Endodermal cell (in vitro differentiated cells): ENCODE data around the gene HIGD1B. TPM values are rescaled to one million over a fixed set of nuclear protein-coding genes. Genes with fewer than 3 reads are reported as not detected.

ENCODE experiments used
- DNase-seq: peaks from one replicate; pipeline ENCODE4 v3.0.0-alpha.2; 2017
- H3K27ac ChIP-seq: 2 replicates; pipeline ENCODE4 v1.5.1; 2013; ENCODE audit warnings: mild to moderate bottlenecking, low read depth, low read length, moderate library complexity
- H3K27me3 ChIP-seq: 2 replicates; pipeline ENCODE4 v1.6.1; 2013; ENCODE audit warnings: mild to moderate bottlenecking, low read length, moderate library complexity; ENCODE audit not compliant: insufficient read depth, control insufficient read depth, poor library complexity, severe bottlenecking
- H3K36me3 ChIP-seq: 2 replicates; pipeline ENCODE4 v1.7.0; 2013; ENCODE audit warnings: mild to moderate bottlenecking, low read length, moderate library complexity; ENCODE audit not compliant: control insufficient read depth, insufficient read depth
- H3K4me1 ChIP-seq: one replicate; pipeline ENCODE4 v1.7.0; 2013; ENCODE audit warnings: low read length; ENCODE audit not compliant: control insufficient read depth, insufficient read depth
- H3K4me3 ChIP-seq: 2 replicates; pipeline ENCODE4 v1.5.1; 2013; ENCODE audit warnings: mild to moderate bottlenecking, low read length, moderate library complexity
- H3K9ac ChIP-seq: 2 replicates; pipeline ENCODE4 v1.6.1; 2013; ENCODE audit warnings: mild to moderate bottlenecking, low read length, moderate library complexity; ENCODE audit not compliant: poor library complexity, severe bottlenecking; ENCODE audit errors: extremely low read depth
- H3K9me3 ChIP-seq: 2 replicates; pipeline ENCODE4 v1.6.1; 2013; ENCODE audit warnings: mild to moderate bottlenecking, low read length, moderate library complexity; ENCODE audit not compliant: control insufficient read depth
- H3K27ac Mint-ChIP-seq: 2 replicates; pipeline ENCODE4 v1.8.0; 2020; ENCODE audit warnings: mixed read lengths
- H3K27me3 Mint-ChIP-seq: 2 replicates; pipeline ENCODE4 v1.8.0; 2021; ENCODE audit warnings: mild to moderate bottlenecking, mixed read lengths; ENCODE audit not compliant: insufficient read depth
- H3K36me3 Mint-ChIP-seq: 2 replicates; pipeline ENCODE4 v1.8.0; 2020; ENCODE audit warnings: low read depth, mixed read lengths
- H3K4me1 Mint-ChIP-seq: 2 replicates; pipeline ENCODE4 v1.8.0; 2020; ENCODE audit warnings: mixed read lengths
- H3K4me3 Mint-ChIP-seq: 2 replicates; pipeline ENCODE4 v1.8.0; 2020; ENCODE audit warnings: mild to moderate bottlenecking, moderate library complexity, mixed read lengths
- H3K9me3 Mint-ChIP-seq: 2 replicates; pipeline ENCODE4 v1.8.0; 2020; ENCODE audit warnings: mild to moderate bottlenecking, mixed read lengths
- whole genome bisulfite sequencing, 2 experiments: methylation state at CpG; one replicate each; pipeline versions ENCODE4 v1.1.5 to v1.1.7; 2013; ENCODE audit warnings: missing lambda C conversion rate in 2 of 2, mixed read lengths in 1 of 2; ENCODE audit not compliant: insufficient coverage in 1 of 2, insufficient read length in 1 of 2; 5-methylcytosine and 5-hydroxymethylcytosine counted together
- total RNA-seq, 2 donors: library from RNA; stranded (reverse); fragmentation: NEBNext Ultra II Directional in 1 of 2; extraction: Animal tissue kit (Norgen Biotek cat#: 25700) in 1 of 2; gene quantifications; 2 replicates in 1 of 2; 3 replicates in 1 of 2; pipeline ENCODE4 v1.2.1, GENCODE V29; 2021
- TF ChIP-seq, protein P1 (sequence below): fragments of 200-600 bp; sonication (generic); conservative IDR thresholded peaks from 2 replicates; pipeline ENCODE4 v1.5.0; 2021; ENCODE audit warnings: antibody characterized with exemption, mild to moderate bottlenecking

HIGD1B gene
- total RNA-seq, 2 donors from 2014 or later = not detected

DNA sequence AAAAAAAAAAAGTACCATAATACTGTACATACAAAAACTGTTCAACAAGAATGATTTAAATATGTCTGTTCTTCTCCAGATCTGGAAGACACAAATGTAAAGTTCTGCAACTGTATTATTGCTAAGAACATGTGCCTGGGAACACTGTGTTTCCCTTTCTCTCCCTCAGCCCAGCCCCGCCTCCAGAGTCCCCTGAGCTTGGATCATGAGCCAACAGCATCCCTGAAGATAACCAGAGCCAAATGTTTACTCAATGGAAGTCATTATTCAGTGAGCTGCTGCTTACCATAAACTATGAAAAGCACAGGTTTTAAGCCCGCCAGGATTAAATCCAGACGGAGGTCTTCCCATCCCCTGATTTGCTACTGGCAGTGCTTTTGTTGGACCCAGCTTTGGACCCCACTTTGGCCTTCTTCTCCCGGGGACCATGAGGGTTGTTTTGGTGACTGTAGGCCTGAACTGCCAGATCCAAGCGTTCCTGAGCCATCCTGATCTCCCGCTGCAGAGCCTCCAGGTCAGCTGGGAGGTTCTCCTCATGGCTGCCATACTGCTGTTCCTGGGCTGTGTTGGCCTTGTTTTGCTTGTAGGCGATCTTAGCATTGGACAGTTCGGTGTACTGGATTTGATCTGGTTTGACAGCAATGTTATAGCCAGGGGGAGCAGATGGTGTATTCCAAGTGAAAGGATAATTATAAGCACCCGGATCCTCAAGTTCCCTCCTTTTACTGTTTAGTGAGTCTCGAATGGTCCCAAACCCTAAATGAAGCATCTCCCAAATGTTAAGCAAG is 43.2 kb upstream of the HIGD1B start:
- no peaks in the 10 kb centered on the region for H3K9me3 Mint-ChIP-seq
- no peak overlapping the region for H3K27ac Mint-ChIP-seq

DNA sequence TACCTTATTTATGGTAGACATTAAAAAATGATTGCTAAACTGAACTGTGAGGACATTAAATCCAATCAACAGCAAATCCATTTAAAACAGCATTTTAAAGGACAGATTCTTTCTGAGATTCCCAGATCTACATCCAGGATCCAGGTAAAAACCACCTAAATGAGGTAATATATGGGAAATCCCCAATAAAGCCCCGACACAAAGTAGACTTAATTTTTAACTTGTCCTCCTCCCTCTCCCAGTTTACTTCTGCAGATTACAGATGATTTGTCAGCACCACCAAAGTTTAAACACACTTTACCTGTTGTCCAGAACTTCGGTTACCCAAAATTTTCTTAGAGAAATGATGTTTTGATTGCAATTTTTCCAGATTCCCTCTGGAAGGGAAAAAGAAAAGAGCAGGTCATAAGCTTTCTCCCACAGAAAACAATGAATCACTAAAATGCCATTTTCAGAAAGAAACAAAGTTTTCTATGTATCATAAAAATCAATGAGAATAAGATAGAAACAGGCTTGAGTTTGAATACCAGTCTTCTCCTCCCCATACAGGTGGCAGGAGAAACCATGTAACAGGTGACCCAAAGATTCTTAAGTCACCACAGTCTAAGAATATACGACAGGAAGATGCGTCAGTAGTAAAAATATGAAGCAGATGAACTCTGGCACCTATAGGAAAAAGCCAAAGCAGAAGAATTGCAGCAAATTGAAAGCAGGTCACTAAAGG is 40.4 kb upstream of the HIGD1B start:
- TF ChIP-seq, protein P1, sequence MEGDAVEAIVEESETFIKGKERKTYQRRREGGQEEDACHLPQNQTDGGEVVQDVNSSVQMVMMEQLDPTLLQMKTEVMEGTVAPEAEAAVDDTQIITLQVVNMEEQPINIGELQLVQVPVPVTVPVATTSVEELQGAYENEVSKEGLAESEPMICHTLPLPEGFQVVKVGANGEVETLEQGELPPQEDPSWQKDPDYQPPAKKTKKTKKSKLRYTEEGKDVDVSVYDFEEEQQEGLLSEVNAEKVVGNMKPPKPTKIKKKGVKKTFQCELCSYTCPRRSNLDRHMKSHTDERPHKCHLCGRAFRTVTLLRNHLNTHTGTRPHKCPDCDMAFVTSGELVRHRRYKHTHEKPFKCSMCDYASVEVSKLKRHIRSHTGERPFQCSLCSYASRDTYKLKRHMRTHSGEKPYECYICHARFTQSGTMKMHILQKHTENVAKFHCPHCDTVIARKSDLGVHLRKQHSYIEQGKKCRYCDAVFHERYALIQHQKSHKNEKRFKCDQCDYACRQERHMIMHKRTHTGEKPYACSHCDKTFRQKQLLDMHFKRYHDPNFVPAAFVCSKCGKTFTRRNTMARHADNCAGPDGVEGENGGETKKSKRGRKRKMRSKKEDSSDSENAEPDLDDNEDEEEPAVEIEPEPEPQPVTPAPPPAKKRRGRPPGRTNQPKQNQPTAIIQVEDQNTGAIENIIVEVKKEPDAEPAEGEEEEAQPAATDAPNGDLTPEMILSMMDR = no peak
- Histone ChIP-seq H3K9ac (no peak overlapping the region), H3K4me3 (no peak overlapping the region), H3K27me3 (no peaks in the 10 kb centered on the region), H3K36me3 (peaks cover 49% of the 10 kb centered on the region), H3K4me1 (no peaks in the 10 kb centered on the region), H3K27ac (no peak overlapping the region), H3K9me3 (no peaks in the 10 kb centered on the region)
- 92 to 94% methylated on average over 3 to 4 of the region's 4 CpGs for WGBS, 2 experiments
- no peaks in the 10 kb centered on the region for H3K27me3 Mint-ChIP-seq
- no peak overlapping the region for H3K4me3 Mint-ChIP-seq
- DNase-seq = no peak
- no peaks in the 10 kb centered on the region for H3K9me3 Mint-ChIP-seq
- H3K36me3 Mint-ChIP-seq = peaks cover 45% of the 10 kb centered on the region
- no peak overlapping the region for H3K27ac Mint-ChIP-seq
- H3K4me1 Mint-ChIP-seq = peaks cover 2% of the 10 kb centered on the region

More for the DNA sequence above, 43.2 kb upstream of the HIGD1B start:
- 95 to 96% methylated on average over 7 to 10 of the region's 10 CpGs for WGBS, 2 experiments
- H3K36me3 ChIP-seq = peaks cover 71% of the 10 kb centered on the region
- H3K9me3 ChIP-seq = no peaks in the 10 kb centered on the region
- no peak overlapping the region for H3K9ac ChIP-seq
- Mint-ChIP-seq H3K36me3 (peaks cover 66% of the 10 kb centered on the region), H3K27me3 (no peaks in the 10 kb centered on the region), H3K4me3 (no peak overlapping the region), H3K4me1 (peaks cover 2% of the 10 kb centered on the region)
- TF ChIP-seq, protein P1 = no peak
- DNase-seq = no peak
- H3K4me3 ChIP-seq = no peak overlapping the region
- no peaks in the 10 kb centered on the region for H3K4me1 ChIP-seq
- H3K27ac ChIP-seq = no peak overlapping the region
- no peaks in the 10 kb centered on the region for H3K27me3 ChIP-seq

DNA sequence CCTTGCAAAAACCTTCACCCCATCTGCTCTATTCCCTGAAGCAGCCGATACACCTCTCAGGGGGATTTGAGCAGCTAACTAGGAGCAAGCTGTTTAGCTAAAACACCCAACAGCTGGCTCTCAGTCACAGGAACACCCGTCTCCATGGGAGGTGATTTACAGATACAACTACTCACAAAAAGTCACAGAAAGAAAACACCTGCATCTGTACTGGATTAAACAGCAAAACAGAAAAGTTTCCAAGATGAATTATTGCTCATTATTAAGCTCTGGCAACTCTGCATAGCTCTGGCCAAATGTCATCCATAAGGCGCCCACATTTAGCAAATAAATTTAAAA is 39.9 kb upstream of the HIGD1B start:
- Mint-ChIP-seq H3K9me3 (no peaks in the 10 kb centered on the region), H3K4me3 (no peak overlapping the region), H3K36me3 (peaks cover 43% of the 10 kb centered on the region), H3K27ac (no peak overlapping the region), H3K4me1 (peaks cover 2% of the 10 kb centered on the region), H3K27me3 (no peaks in the 10 kb centered on the region)
- H3K4me3 ChIP-seq = no peak overlapping the region
- WGBS, 2 experiments = 89 to 100% methylated on average over 1 to 3 of the region's 3 CpGs
- H3K27me3 ChIP-seq = no peaks in the 10 kb centered on the region
- no peaks in the 10 kb centered on the region for H3K4me1 ChIP-seq
- no peak overlapping the region for H3K9ac ChIP-seq
- no peak for DNase-seq
- H3K9me3 ChIP-seq = no peaks in the 10 kb centered on the region
- H3K27ac ChIP-seq = no peak overlapping the region
- H3K36me3 ChIP-seq = peaks cover 43% of the 10 kb centered on the region
- TF ChIP-seq, protein P1 = no peak
